Activated T-cell treated with anti-CD3 and anti-CD28 coated beads for 1 hour (primary cell): ENCODE measurements around the gene CAPN15.

ENCODE experiments used
- DNase-seq: peaks from one replicate; pipeline ENCODE4 v3.0.0-alpha.2; 2020; ENCODE audit warnings: low read depth

Gene CAPN15

DNA sequence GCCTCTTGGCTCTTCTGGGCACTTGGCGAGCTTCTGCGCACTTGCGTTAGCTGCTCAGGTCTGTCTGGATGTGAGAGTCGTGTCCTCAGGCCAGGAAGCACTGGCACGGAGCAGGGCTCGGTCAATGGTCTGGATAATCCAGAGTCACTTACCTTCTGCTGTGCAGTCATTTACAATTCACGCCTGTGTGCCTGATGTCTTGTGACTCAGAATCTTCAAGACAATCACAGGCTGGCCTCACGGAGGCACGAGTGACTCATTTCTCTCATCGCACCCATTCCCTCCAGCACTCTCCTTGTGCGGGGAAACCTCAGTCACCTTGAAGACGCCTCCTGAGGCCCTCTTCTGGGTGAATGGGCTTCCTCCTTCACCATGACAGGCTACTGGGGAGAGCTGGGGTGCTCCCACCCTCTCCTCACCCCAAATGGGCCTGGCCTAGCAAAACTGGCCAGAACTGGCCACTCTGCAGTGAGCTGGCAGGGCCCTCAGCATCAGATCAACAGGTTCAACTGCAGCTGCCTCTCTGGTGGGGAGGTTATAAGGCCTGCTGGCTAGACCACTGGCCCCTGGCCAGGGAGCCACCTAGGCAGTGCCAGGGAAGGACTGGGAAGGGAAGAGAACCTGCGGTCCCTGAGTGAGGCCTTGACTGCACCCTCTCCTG, 1.9 kb upstream of the CAPN15 start:
- DNase-seq = peak; percentile 34

DNA sequence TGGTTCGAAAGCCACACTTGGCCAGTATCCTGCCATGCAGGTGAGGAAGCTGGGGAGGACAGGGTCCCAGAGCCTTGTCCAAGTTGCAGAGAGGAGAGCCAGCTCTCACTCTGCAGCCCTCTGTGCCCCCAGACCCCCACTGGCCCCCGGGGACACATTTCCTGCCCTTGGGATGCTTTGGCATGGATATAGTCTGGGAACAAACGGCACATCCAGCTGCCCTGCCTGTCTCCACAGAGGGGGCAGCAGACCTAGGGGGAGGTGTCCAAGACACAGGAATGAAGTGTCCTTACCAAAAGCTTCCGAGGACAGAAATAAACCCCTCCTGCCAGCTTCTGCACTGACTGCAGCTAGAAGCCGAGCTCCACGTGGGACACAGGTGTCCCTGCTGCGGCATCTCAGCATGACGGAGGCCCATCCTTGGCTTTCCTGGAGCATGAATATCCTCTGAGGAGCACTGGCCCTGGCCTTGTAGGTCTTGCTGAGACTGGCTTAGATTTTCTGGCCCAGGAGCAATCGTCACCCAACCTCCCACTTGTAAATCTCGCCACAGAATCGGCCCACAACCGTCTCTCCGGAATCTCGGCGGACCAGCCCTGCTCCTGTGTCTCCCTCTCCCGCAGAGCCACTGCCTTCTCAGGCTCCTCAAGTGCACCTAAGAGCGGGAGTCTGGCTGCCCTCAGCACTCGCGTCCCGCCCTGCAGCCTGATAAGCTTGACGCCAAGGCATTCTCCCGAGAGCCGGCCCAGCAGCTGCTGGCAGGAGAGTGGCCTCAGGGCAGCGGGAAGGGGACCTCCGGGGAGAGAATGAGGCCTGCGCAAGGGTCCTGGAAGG, 1.1 kb upstream of the CAPN15 start:
- peak; percentile 9 for DNase-seq

DNA sequence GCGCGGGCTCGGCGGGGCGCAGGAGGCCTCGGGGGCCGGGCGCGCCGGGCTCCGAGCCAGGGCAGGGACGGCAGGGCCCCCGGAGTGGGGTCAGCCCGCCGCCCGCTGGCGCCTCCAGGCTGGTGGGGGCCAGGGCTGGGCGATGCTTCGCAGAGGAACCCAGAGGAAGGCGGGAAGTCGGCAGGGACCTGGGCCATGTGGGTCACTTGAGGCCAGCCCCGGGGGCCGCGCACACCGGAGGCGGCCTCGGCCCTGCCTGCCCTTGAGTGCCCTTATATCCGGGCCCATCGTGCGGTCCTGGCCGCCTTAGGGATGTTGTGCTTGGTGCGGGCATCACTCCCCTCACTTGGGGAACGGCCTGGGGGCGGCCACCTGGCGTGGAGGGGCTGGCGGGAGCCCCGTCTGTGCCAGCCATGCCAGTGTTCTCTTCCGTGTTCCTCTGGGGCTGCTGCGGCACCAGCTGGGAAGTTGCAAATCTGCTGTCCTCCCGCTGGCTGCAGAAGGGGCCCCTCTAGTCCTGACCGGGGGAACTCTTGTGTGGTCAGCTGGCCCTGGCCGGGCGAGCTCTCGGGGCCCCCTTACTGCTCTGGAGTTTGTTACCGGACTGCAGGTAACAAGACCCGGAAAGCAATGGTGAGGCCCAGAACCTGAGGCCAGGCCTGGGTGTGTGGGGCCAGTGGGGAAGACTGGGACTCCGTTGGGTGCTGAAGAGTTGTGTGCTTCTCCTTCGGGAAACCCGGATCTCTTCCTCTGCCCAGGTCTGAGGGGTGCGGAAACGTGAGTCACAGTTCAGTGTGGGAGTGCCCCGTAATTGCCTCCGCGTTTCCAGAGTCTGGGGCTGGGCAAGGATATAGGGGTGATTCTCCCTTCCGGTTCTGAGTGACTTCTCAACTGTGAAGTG, 849 bp downstream of the CAPN15 start:
- DNase-seq = no peak

DNA sequence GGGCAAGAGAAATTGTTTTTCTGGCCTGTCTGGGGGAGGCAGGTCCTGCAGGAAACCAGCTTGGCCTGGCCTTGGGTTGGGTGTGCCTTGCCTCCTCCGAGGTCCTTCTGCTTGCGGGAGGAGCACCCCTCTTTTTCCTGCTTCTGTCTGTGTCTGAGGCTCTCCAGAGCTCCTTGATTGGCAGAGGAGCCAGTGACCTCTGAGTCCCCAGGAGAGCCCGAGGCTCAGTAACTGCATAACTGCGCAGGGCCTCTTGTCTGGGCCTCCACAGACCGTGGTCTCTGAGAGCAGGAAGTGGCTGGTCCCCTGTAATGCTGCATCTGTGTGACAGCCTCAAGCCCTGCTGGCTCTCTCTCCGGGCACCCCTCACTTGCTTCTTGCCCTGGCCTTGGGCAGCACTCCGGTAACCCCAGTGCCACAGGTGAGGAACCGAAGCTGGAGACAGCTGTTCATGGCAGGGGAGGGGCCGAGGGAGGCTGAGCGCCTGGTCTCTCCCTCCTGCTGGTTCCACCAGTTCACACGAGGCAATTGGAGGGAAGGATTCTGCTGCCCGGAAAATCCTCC, 1.6 kb downstream of the CAPN15 start:
- DNase-seq = no peak

DNA sequence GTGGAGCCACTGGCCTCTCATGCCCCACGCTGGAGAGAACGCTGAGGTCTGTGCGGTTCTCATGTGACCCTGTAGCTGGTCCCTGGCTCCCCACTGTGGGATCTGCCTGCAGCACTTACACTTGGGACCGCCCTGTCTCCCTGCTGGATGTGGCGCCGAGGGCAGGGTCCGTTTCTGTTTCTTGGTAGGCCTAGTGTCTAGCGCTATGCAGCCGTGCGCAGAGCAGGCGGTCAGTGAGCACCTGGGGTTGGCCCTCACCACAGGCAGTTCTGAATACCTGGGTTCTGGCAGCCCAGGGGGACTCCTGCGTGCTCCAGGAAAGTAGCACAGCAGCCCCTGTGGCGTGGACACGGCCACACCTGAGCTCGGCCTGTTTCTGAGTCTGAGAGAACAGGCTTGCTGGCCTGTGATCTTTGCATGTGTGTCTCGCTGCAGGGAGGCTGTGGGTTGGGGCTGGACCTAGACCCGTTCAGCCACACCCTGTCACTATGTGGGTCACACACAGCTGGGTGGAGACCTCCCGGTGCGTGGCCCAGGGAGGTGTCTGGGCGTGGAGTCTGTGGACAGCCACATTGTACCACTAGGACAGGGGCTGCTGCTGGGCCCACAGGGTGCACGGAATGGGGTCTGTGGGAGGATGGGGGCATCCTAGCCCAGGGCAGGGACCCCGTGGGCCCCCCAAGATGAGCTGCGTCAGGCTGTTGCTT, 2.8 kb downstream of the CAPN15 start:
- DNase-seq = no peak

DNA sequence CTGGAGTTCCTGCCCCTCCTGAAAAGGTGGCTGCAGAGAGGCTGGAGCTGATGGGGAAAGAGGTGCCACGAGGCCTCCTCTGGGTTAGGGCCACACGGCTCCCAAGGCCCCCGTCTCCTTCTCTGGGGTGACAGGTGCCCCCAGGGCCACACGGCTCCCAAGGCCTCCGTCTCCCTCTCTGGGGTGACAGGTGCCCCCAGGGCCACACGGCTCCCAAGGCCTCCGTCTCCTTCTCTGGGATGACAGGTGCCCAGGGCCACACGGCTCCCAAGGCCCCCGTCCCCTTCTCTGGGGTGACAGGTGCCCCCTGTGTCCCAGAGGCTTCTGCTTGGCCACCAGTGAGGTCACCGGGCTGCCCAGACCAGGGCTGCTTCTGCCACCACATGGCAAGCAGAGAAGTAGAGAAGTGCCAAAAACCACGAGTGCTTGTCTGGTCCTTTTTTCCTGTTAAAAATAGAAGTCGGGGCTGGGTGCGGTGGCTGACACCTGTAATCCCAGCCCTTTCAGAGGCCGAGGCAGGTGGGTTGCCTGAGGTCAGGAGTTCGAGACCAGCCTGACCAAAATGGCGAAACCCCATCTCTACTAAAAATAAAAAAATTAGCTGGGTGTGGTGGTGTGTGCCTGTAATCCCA, 4.1 kb downstream of the CAPN15 start:
- DNase-seq = no peak

DNA sequence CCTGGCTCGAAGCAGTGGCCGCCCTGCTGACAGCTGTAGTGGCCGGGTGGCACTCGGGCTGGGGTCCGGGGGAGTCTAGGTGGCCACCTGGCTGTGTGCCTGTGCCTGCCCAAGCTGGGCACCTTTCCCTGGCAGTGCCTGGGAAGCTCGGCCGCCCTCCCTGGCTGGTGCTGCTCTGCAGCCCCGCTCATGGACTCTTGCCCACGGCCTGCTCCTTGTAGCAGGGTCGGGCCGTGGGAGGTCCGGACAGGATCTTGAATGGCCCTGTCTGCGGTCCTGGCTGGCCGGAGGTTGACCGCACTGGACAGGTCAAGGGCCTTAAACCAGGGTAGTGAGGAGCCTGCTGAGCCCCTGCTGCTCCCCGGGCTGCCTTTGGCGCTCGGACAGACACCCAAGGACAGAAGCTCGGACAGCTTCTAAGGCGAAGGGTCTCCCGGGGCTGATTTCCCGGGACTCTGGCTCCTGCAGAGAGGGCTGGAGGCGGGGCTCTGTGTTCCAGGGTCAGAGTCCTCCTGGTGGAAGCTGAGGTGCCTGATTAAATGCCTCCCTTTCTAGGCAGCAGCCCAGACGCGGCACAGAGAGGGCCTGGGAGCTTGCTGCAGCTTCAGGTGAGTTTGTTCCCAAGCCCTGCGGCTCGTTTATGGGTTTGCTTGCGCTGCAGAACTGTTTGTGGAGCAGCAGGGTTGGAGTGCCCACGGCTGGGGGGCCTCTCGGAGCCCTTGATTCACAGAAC, 6.0 kb downstream of the CAPN15 start:
- no peak for DNase-seq

DNA sequence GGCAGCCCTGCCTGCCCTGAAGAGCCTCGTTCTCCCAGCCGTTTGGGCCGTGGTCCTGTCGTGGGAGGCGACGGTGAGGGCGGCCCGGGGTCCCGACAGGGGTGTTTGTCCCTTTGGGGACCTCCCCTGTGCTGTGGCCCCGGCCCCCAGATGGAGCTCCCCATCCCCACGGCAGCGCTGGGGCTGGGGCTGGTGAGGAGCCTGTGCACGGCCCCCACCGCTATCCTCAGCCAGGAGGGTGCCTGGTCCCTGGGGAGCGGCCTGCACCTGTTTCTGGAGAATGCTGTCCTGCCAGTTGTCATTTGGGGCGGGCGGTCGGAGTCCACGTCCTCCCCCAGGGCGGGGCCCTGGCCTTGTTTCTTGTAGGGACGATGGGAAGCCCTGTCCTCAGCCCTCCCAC, 6.6 kb downstream of the CAPN15 start:
- DNase-seq = no peak

DNA sequence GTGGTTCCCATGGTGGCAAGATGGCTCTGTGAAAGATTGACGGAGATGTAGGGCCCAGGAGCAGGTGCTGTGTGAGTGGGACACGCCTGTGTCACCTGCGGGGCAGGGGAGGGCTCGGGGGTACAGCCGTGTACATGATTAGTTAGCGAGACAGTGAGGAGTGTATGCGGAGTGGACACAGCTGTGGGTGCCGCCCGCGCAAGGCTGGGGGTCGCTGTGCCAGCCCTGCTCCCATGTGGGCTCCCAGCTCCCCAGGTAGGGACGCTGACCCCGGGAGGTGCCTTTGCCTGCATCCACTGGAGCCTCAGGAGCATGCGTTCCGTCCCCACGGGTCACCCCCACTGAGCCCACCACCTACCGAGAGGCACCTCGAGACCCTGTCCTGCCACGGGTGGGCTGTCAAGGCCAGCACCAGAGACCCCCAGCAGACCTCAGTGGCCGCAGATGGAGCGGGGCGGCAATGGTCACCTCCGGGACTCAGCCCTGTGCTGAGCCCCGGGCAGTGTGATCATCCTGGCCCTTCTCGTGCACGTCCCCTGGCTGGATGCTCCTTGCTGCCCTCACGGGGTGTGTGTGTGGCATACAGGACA, 7.4 kb downstream of the CAPN15 start:
- no peak for DNase-seq

DNA sequence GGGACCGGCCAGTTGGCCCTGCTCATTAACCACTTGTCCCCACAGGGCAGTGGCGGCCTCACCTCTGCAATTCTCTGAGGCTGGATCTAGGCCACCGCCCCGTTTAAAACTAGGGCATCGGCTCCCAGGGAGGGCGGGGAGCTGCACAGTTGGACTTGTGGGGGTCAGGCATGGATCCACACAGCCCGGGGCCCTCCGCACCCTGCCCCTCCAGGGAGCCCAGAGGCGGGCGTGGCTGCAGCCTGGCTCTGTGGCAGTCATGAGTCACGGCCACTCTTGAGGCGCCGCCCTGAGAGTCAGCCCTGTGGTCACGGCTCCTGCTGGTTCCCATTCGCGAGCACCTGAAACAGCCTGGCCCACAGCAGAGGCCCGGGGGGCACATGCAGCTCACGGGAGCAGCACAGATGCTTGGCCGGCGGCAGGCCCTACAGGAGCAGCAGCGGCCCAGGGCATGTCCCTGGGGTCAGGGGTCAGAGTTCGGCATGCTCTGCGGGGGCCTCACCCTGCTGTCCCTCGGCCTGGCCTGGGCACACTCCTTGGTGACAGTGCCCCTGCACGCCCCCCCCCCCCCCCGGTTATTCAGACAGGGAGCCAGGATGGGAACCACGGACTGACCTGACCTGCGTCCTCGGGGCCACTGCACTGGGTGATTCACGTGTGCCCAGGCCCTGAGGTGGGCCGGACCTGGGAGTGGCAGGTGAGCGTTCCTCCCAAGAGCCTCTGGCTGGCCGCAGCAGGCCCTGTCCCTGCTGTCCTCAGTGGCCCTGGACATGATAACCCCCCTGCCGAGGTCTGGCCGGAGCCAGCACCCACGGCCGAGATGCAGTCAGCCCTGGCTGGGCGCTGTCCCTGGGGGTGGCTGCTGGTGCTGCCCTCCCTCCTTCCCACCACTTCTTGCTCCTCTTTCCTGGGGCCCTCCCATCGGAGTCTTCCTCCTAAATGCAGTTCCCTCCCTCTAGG, 8.2 kb downstream of the CAPN15 start:
- DNase-seq = no peak

DNA sequence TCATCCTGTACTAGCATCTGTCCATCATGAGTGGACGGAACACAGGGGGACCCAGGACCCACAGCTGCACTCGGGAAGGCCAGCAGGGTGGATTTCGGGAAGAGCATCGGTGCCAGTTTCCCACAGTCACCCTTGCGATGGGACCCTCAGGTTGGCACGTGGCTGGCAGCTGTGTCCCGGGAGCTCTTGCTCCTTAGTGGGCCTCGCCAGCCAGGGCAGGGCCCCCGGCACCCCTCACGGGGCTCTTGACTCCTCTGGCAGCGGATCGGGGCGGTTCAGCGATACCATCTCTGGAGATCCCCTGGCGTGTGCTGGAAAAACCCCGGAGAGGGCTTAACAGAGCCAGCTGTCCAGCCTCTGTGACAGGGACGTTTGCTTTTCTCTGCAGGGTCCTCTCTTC, 9.2 kb downstream of the CAPN15 start:
- DNase-seq = no peak

DNA sequence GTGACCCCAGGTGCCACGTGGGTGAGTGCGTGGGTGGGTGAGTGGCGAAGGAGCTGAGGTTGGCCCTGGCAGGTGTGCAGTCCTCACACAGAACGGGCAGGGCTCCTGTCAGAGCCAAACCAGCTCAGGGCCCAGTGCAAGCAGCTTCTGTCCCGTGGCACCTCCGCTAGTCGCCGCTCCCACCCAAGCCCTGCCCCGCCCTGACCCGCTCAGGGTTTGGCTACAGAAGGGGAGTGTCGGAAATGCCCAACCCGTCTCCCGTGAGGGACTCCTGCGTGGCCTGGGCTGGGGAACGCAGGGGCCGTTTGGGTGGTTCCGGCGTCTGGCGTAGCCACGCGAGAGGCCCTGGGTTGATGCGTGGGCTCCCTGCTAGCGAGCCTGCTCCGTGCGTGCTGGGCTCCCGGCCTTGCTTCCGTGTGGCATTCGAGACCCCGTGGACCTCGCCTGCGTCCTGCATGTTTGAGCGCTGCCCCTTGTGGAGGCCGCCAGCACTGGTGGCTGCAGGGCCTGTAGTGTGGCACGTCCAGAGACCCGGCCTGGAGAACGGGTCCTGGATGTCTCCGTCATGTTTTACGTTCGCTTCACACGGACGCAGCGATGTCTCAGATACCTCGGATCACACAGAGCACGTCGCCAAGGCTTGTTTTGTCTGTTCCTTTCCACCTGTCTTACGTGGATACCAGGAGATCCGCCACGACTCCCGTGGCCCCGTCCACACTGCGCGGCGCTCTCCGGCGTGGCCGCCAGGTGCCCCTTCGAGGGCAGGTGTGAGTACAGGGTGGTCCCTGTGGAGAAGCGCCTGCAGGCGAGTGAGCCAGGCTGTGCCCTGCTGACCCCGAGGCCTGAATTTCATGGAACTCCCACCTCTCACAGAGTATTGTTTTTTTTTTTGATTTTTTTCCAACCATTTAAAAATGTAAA, 10.2 kb downstream of the CAPN15 start:
- no peak for DNase-seq

DNA sequence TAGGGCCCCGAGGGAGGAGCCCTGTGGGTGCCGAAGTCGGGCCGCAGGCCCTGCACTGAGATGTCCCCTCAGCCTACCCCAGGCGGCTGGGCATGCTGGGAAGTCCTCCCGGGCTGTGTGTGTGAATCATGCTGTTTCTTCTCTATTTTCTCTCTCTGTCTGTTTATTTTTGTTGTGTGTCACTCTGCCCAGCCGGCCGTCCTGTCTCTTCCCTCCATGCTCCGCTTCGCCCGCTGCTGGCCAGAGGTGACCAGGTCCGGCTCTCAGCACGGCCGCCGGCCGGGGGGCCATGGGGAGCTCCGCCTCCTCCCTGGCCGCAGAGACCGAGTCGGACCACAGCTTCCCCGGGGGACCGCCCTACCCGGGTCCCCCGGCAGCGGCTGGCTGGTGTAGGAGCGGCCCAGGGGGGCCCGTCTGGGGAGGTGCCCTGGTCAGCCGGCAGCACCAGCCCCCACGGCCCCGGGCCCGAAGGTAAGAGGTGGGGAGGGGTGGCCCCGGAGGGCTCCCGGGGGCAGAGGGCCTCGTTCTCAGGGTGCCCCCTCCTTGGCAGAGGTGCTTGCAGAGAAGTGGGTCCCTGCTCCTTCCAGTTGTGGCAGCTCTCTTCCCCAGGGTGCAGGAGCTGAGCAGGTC, 12.5 kb downstream of the CAPN15 start:
- no peak for DNase-seq

DNA sequence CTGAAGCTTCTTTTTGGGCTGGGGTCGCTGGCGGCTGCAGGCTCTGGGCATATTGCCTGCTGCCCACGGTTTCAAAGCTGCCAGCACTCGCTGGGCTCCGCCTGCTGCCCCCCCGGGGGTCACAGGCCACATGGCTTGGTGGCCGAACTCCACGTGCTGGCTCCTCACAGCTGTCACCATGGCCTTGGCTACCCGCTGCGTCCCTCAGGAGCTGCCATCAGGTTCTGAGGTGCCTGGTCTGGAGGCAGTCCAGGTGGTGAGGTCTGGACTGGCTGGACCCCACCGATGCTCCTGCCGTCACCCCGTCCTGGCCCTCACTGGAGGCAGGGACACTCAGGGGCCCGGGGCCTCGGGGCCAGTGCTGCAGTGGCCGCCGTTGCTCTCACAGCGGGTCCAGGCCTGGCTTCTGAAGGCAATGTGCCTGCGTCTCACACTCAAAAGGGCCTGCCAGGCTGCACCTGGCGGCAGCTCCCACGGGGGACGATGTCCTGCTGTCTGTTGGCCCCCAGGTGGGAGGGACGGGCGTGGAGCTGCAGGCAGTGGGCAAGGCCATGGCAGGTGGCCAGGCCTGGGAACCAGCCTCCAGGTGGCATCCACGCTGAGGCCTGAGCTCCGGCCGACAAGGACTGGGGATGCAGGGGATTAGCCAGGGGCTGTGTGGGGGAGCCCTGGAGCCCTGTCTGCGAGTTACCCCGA, 13.3 kb downstream of the CAPN15 start:
- no peak for DNase-seq

DNA sequence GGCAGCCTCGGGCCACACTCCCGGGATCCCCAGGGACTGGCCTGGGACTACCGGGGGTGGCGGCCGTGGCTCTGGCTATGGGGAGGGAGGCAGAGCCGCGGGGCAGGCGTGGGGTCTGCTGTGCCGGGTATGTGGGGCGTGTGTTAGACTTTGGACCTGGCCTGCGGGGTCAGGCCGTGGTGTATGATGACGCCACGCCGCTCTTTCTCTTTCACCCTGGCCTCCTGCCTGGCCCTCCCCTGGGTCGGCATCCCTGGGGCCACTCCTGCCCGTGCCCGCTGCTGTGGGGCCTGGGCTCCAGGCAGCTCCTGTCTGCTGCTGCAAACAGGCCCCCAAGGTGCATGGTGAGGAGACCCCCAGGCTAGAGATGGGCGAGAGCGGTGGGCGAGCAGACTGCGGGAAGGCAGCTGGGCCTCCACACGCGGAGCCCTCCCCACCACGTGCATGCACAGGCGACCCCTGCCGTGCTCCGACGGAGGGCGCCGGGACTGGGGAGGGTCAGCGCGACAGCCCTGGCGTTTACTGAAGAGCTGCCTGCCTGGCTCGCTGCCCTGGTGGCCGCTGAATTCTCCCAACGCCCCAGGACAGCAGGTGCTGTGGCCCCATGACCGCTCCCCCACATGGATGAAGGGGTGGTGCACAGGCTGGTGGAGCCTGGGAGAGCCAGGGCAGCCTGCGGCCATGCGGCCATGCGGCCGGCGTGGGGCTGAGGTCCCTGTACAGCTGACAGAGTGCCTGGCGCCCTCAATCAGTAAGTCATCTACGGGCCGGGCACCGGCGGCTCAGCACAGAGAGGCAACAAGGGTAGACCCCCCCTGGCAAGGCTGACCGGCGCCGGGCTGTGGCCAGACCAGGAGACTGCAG, 16.0 kb downstream of the CAPN15 start:
- no peak for DNase-seq

DNA sequence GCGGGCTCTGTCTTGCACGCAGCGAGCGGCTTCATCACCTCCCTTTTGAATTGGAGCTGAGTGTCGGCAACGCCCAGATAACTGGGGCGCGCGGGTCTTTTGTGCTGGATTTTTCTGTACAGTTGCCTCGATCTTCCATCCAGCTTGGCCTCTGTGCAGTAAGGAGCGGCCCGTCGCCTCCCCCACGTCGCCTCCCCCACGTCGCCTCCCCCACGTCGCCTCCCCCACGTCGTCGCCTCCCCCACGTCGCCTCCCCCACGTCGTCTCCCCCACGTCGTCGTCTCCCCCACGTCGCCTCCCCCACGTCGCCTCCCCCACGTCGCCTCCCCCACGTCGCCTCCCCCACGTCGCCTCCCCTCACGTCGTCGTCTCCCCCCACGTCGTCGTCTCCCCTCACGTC, 17.0 kb downstream of the CAPN15 start:
- DNase-seq = no peak
